A673 (cell line): ENCODE data around the gene ZNF77.

Experiments
- CTCF ChIP-seq: fragments of 300-800, 200-600 bp; sonication (generic); conservative IDR thresholded peaks from 2 replicates; pipeline ENCODE4 v1.5.1; 2017; ENCODE audit warnings: low read depth, mild to moderate bottlenecking, antibody characterized with exemption, low read length, moderate library complexity, mixed read lengths
- EZH2 ChIP-seq: fragments of 200-600 bp; sonication (generic); IDR thresholded peaks from 2 replicates; pipeline ENCODE4 v1.6.1; 2017; ENCODE audit warnings: borderline replicate concordance, low read depth, mild to moderate bottlenecking, mixed read lengths, antibody characterized with exemption, low read length; ENCODE audit not compliant: poor library complexity, severe bottlenecking

GRCh38 chr19:2944403-2944774 lies 382 bp downstream of the ZNF77 start:
- TF ChIP-seq CTCF (no peak), EZH2 (no peak)
